IMR-90 (cell line): Measurements from ENCODE around the gene CABP4. TPM values are rescaled to one million over a fixed set of nuclear protein-coding genes. Genes with fewer than 3 reads are reported as not detected.

Experiments
- ATAC-seq: fragments of 200-7000 bp; cut with Tn5 transposase; 2 replicates; pipeline ENCODE4 v1.9.1; 2020; ENCODE audit warnings: low read depth, mild to moderate bottlenecking, moderate library complexity
- BruUV-seq: library from RNA; stranded (reverse); fragments of 400-500 nt; replicated peaks from 2 replicates; lab custom pipeline; 2021; lab: Mats Ljungman, UMichigan
- CTCF ChIA-PET: fragments of 300-600 bp; formaldehyde crosslinking; extraction: SDS; loops from one replicate; lab custom pipeline; 2021; ENCODE audit warnings: antibody characterized with exemption; lab: Yijun Ruan, JAX
- POLR2A ChIA-PET: fragments of 300-600 bp; sonication (Branson Sonifier 250); formaldehyde crosslinking; loops from one replicate; lab custom pipeline; 2022; ENCODE audit warnings: antibody characterized with exemption; ENCODE audit not compliant: unreplicated experiment; lab: Charles Lee
- DNase-seq: peaks from one replicate; pipeline ENCODE4 v3.0.0; 2013
- H2AFZ ChIP-seq: replicated peaks from 2 replicates; pipeline ENCODE3; 2013; ENCODE audit warnings: low read length, mild to moderate bottlenecking; ENCODE audit not compliant: poor library complexity
- H2AK5ac ChIP-seq: 2 replicates; pipeline ENCODE4 v1.6.1; 2013; ENCODE audit warnings: low read depth, low read length, inconsistent platforms
- H2AK9ac ChIP-seq: replicated peaks from 2 replicates; pipeline ENCODE3; 2013; ENCODE audit warnings: mild to moderate bottlenecking, low read depth, low read length, moderate library complexity; ENCODE audit not compliant: poor library complexity
- H2BK120ac ChIP-seq: 2 replicates; pipeline ENCODE4 v1.6.1; 2013; ENCODE audit warnings: low read depth, low read length, inconsistent platforms
- H2BK15ac ChIP-seq: 3 replicates; pipeline ENCODE4 v1.6.1; 2013; ENCODE audit warnings: low read depth, low read length, inconsistent platforms
- H2BK20ac ChIP-seq: 2 replicates; pipeline ENCODE4 v1.6.1; 2013; ENCODE audit warnings: low read depth, mild to moderate bottlenecking, inconsistent platforms, low read length, moderate library complexity
- H2BK5ac ChIP-seq: 2 replicates; pipeline ENCODE4 v1.6.1; 2013; ENCODE audit warnings: mild to moderate bottlenecking, low read depth, low read length, inconsistent platforms; ENCODE audit not compliant: poor library complexity, severe bottlenecking
- H3K14ac ChIP-seq: replicated peaks from 2 replicates; pipeline ENCODE4 v1.6.1; 2013; ENCODE audit warnings: low read depth, low read length, inconsistent platforms
- H3K18ac ChIP-seq: 2 replicates; pipeline ENCODE4 v1.6.1; 2013; ENCODE audit warnings: low read depth, low read length, control low read depth
- H3K23ac ChIP-seq: 2 replicates; pipeline ENCODE4 v1.6.1; 2013; ENCODE audit warnings: low read depth, low read length, inconsistent platforms
- H3K27ac ChIP-seq: 2 replicates; pipeline ENCODE4 v1.5.1; 2013; ENCODE audit warnings: mild to moderate bottlenecking, control low read depth, low read length; ENCODE audit not compliant: insufficient read depth
- H3K27me3 ChIP-seq: 2 replicates; pipeline ENCODE4 v1.6.1; 2013; ENCODE audit warnings: low read length; ENCODE audit not compliant: control insufficient read depth, insufficient read depth
- H3K36me3 ChIP-seq: 2 replicates; pipeline ENCODE4 v1.6.1; 2013; ENCODE audit warnings: low read length, mixed read lengths; ENCODE audit not compliant: control insufficient read depth, insufficient read depth
- H3K4ac ChIP-seq: 2 replicates; pipeline ENCODE4 v1.6.1; 2013; ENCODE audit warnings: low read depth, low read length, inconsistent platforms
- H3K4me1 ChIP-seq: 2 replicates; pipeline ENCODE4 v1.6.1; 2013; ENCODE audit warnings: low read length, mixed read lengths; ENCODE audit not compliant: control insufficient read depth, insufficient read depth
- H3K4me2 ChIP-seq: 2 replicates; pipeline ENCODE4 v1.6.1; 2013; ENCODE audit warnings: low read depth, mild to moderate bottlenecking, control low read depth, low read length, moderate library complexity
- H3K4me3 ChIP-seq: 2 replicates; pipeline ENCODE4 v1.5.1; 2013; ENCODE audit warnings: low read depth, mild to moderate bottlenecking, control low read depth, low read length, moderate library complexity; ENCODE audit not compliant: insufficient read depth
- H3K56ac ChIP-seq: 2 replicates; pipeline ENCODE4 v1.6.1; 2013; ENCODE audit warnings: low read length, inconsistent platforms; ENCODE audit not compliant: insufficient read depth; ENCODE audit errors: extremely low read depth
- H3K79me1 ChIP-seq, 2 experiments: 2 replicates each; pipeline ENCODE4 v1.6.1; 2013; ENCODE audit warnings: low read length in 2 of 2, inconsistent platforms in 1 of 2, low read depth in 1 of 2
- H3K9ac ChIP-seq: 2 replicates; pipeline ENCODE4 v1.6.1; 2013; ENCODE audit warnings: low read depth, low read length, control low read depth
- H3K9me1 ChIP-seq: 2 replicates; pipeline ENCODE4 v1.6.1; 2013; ENCODE audit warnings: low read length, inconsistent platforms; ENCODE audit not compliant: insufficient read depth
- H3K9me3 ChIP-seq: 2 replicates; pipeline ENCODE4 v1.6.1; 2013; ENCODE audit warnings: low read length; ENCODE audit not compliant: control insufficient read depth, insufficient read depth
- H4K20me1 ChIP-seq: 2 replicates; pipeline ENCODE4 v1.6.1; 2013; ENCODE audit warnings: low read length, inconsistent platforms; ENCODE audit not compliant: insufficient read depth
- H4K5ac ChIP-seq: 2 replicates; pipeline ENCODE4 v1.6.1; 2013; ENCODE audit warnings: mild to moderate bottlenecking, low read depth, low read length, control low read depth
- H4K8ac ChIP-seq, 2 experiments: 2 replicates each; pipeline ENCODE4 v1.6.1; 2013; ENCODE audit warnings: low read depth in 2 of 2, low read length in 2 of 2, control low read depth in 1 of 2, inconsistent platforms in 1 of 2
- H4K91ac ChIP-seq: 2 replicates; pipeline ENCODE4 v1.6.1; 2013; ENCODE audit warnings: low read depth, low read length, inconsistent platforms; ENCODE audit not compliant: insufficient read depth
- CHD1 ChIP-seq: IDR thresholded peaks from 2 replicates; pipeline ENCODE4 v1.6.1; 2012; ENCODE audit warnings: low read depth, low read length, improper control_type of control experiment
- FOS ChIP-seq: fragments of 150-350 bp; IDR thresholded peaks from 2 replicates; pipeline ENCODE4 v1.6.1; 2016; ENCODE audit warnings: low read depth, low read length
- MAFK ChIP-seq: IDR thresholded peaks from 2 replicates; pipeline ENCODE4 v1.6.1; 2012; ENCODE audit warnings: low read depth, low read length, improper control_type of control experiment
- MAZ ChIP-seq: IDR thresholded peaks from 2 replicates; pipeline ENCODE4 v1.6.1; 2012; ENCODE audit warnings: low read depth, mild to moderate bottlenecking, low read length, improper control_type of control experiment, moderate library complexity, borderline replicate concordance
- POLR2A ChIP-seq: IDR thresholded peaks from 2 replicates; pipeline ENCODE4 v1.6.1; 2012; ENCODE audit warnings: mild to moderate bottlenecking, low read depth, low read length
- RAD21 ChIP-seq: IDR thresholded peaks from 2 replicates; pipeline ENCODE4 v1.6.1; 2012; ENCODE audit warnings: low read length, improper control_type of control experiment
- RCOR1 ChIP-seq: IDR thresholded peaks from 2 replicates; pipeline ENCODE4 v1.6.1; 2012; ENCODE audit warnings: mild to moderate bottlenecking, low read length, improper control_type of control experiment; ENCODE audit not compliant: insufficient replicate concordance
- RFX5 ChIP-seq: IDR thresholded peaks from 2 replicates; pipeline ENCODE4 v1.8.0; 2012; ENCODE audit warnings: low read depth, mild to moderate bottlenecking, low read length, moderate library complexity
- SMC3 ChIP-seq: fragments of 150-350 bp; IDR thresholded peaks from 2 replicates; pipeline ENCODE4 v1.6.1; 2016; ENCODE audit warnings: low read depth, mild to moderate bottlenecking, antibody characterized with exemption, low read length, moderate library complexity
- whole genome bisulfite sequencing, 2 experiments: methylation state at CpG; one replicate each; pipeline versions ENCODE4 v1.1.5 to v1.1.7; 2013; ENCODE audit warnings: missing lambda C conversion rate in 2 of 2; ENCODE audit not compliant: insufficient read length in 1 of 2; ENCODE audit errors: extremely low coverage in 2 of 2; 5-methylcytosine and 5-hydroxymethylcytosine counted together
- dilution Hi-C: fragments of 300-500 bp; cut with HindIII; formaldehyde crosslinking; loops from one replicate; pipeline ENCODE4 v1.14.3; 2018; ENCODE audit warnings: low sequenced_read_pairs; ENCODE audit not compliant: unreplicated experiment
- in situ Hi-C: fragments of 300-500 bp; cut with MboI; formaldehyde crosslinking; loops from 3 replicates; pipeline ENCODE4 v1.14.3; 2019; ENCODE audit warnings: low sequenced_read_pairs, inconsistent platforms, mixed read lengths
- intact Hi-C: fragments of 100-400 bp; cut with micrococcal nuclease; formaldehyde crosslinking; loops from 2 replicates; pipeline ENCODE4 v1.10.0; 2022
- polyA plus RNA-seq, 3 experiments: library from polyadenylated mRNA; depleted of rRNA; stranded (reverse); fragments of >200 nt; gene quantifications; 2 replicates each; pipeline ENCODE4 v1.2.3, GENCODE V29; 2012; ENCODE audit warnings: low replicate concordance in 1 of 3
- total RNA-seq: library from RNA; depleted of rRNA; stranded (reverse); fragments of >200 nt; gene quantifications from 2 replicates; pipeline ENCODE4 v1.2.3, GENCODE V29; 2012
- TF ChIP-seq, protein P1 (sequence below): fragments of 150-350 bp; IDR thresholded peaks from 2 replicates; pipeline ENCODE4 v1.6.1; 2016; ENCODE audit warnings: low read depth, mild to moderate bottlenecking, low read length, moderate library complexity, borderline replicate concordance
- TF ChIP-seq, protein P2 (sequence below): fragments of 150-350 bp; IDR thresholded peaks from 2 replicates; pipeline ENCODE4 v1.6.1; 2017; ENCODE audit warnings: mild to moderate bottlenecking, antibody characterized with exemption, low read length, low read depth
- TF ChIP-seq, protein P3 (sequence below): conservative IDR thresholded peaks from 2 replicates; pipeline ENCODE4 v1.5.1; 2012; ENCODE audit warnings: mild to moderate bottlenecking, low read depth, low read length, improper control_type of control experiment

CABP4 gene
- total and polyA plus RNA-seq, 2 of the 4 experiments (the other 2 are of a cell fraction) = not detected

DNA sequence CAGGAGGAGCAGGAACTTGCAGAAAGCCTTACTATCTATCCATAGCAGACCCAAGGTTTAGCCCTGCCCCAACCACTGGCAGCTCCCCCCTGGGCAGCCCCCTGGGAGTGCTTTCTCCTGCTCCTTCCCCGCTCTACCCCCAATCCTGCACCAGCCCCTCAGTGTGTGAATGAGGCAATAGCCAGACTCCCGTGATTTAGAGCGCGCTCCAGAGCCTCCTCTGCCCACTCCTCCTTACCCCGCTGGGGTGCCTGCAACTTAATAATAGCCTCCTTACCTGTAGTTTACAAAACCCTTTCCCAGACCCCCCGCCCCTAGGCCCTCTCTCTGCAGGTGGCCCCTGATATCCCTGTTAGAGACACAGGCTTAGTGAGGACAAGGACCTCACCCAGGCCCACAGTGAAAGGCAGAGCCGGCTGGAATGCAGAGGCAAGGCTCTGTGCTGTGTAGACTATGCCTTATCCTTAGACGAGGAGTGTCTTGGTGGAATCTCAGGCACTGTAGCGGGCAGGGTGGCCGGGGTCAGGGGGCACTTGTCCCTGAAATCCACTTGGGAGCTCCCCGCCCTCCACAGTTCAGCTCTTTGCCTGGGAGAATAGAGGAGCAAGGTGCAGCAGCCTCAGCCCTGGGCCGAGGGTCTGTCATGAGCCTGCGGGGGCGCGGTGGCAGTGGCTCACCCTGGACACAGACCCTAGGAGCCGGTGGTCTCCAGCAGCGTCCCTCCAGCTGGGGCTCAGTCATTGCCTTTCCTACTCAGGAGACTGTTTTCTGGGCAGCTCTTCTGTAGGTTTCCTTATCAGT is 44.0 kb upstream of the CABP4 start:
- ATAC-seq (no peak), DNase-seq (no peak)
- no peak overlapping the region for H3K23ac ChIP-seq
- no peak overlapping the region for H2BK120ac ChIP-seq
- no peaks in the 10 kb centered on the region for H4K20me1 ChIP-seq
- CTCF ChIA-PET = no interaction called here
- intact Hi-C loops = no loop called here
- H2AFZ ChIP-seq = no peak overlapping the region
- no peak overlapping the region for H2BK15ac ChIP-seq
- H3K4me2 ChIP-seq = no peak overlapping the region
- H3K9me3 ChIP-seq = no peaks in the 10 kb centered on the region
- no peaks in the 10 kb centered on the region for H3K9me1 ChIP-seq
- H3K27ac ChIP-seq = no peak overlapping the region
- no peak overlapping the region for H3K4ac ChIP-seq
- no peaks in the 10 kb centered on the region for H3K4me1 ChIP-seq
- no peak overlapping the region for H3K4me3 ChIP-seq
- TF ChIP-seq, protein P1, sequence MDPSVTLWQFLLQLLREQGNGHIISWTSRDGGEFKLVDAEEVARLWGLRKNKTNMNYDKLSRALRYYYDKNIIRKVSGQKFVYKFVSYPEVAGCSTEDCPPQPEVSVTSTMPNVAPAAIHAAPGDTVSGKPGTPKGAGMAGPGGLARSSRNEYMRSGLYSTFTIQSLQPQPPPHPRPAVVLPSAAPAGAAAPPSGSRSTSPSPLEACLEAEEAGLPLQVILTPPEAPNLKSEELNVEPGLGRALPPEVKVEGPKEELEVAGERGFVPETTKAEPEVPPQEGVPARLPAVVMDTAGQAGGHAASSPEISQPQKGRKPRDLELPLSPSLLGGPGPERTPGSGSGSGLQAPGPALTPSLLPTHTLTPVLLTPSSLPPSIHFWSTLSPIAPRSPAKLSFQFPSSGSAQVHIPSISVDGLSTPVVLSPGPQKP = no peak
- TF ChIP-seq MAZ = no peak
- no peak for TF ChIP-seq RCOR1
- TF ChIP-seq FOS = no peak
- TF ChIP-seq, protein P2, sequence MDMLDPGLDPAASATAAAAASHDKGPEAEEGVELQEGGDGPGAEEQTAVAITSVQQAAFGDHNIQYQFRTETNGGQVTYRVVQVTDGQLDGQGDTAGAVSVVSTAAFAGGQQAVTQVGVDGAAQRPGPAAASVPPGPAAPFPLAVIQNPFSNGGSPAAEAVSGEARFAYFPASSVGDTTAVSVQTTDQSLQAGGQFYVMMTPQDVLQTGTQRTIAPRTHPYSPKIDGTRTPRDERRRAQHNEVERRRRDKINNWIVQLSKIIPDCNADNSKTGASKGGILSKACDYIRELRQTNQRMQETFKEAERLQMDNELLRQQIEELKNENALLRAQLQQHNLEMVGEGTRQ = no peak
- TF ChIP-seq MAFK = no peak
- TF ChIP-seq, protein P3, sequence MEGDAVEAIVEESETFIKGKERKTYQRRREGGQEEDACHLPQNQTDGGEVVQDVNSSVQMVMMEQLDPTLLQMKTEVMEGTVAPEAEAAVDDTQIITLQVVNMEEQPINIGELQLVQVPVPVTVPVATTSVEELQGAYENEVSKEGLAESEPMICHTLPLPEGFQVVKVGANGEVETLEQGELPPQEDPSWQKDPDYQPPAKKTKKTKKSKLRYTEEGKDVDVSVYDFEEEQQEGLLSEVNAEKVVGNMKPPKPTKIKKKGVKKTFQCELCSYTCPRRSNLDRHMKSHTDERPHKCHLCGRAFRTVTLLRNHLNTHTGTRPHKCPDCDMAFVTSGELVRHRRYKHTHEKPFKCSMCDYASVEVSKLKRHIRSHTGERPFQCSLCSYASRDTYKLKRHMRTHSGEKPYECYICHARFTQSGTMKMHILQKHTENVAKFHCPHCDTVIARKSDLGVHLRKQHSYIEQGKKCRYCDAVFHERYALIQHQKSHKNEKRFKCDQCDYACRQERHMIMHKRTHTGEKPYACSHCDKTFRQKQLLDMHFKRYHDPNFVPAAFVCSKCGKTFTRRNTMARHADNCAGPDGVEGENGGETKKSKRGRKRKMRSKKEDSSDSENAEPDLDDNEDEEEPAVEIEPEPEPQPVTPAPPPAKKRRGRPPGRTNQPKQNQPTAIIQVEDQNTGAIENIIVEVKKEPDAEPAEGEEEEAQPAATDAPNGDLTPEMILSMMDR = no peak
- no peak for TF ChIP-seq CHD1
- no peak for TF ChIP-seq RAD21
- no peak for TF ChIP-seq POLR2A
- TF ChIP-seq RFX5 = no peak
- TF ChIP-seq SMC3 = no peak
- in situ Hi-C loops = no loop called here
- H2AK9ac ChIP-seq = no peak overlapping the region
- H2BK20ac ChIP-seq = no peak overlapping the region
- H4K91ac ChIP-seq = no peak overlapping the region
- WGBS, 2 experiments = 67% methylated on average over 7 of the region's 17 CpGs; no CpG with 5 or more reads in 1 of the 2 experiments
- no peak overlapping the region for H3K56ac ChIP-seq
- H3K9ac ChIP-seq = no peak overlapping the region
- dilution Hi-C loops = no loop called here
- no peak overlapping the region for H3K18ac ChIP-seq
- no TSS peak for BruUV-seq
- H2BK5ac ChIP-seq = no peak overlapping the region
- no peak overlapping the region for H2AK5ac ChIP-seq
- POLR2A ChIA-PET = no interaction called here
- H3K36me3 ChIP-seq = no peaks in the 10 kb centered on the region
- peaks cover 61% of the 10 kb centered on the region for H3K27me3 ChIP-seq
- H3K79me1 ChIP-seq = no peaks in the 10 kb centered on the region
- H3K14ac ChIP-seq = no peak overlapping the region
- H4K5ac ChIP-seq = no peak overlapping the region
- H4K8ac ChIP-seq = no peak overlapping the region
